T-helper 2 cell treated with Interferon-gamma antibody and Interleukin-4, amounts not matched to agents 100 ng/mL and 5 ng/mL, for 36 hours (primary cell): ENCODE data around the gene PRPF18. TPM values are rescaled to one million over a fixed set of nuclear protein-coding genes. Genes with fewer than 3 reads are reported as not detected.

Source experiments
- intact Hi-C: fragments of 100-400 bp; cut with micrococcal nuclease; formaldehyde crosslinking; loops from one replicate; pipeline ENCODE4 v1.15.1; 2023
- total RNA-seq: library from RNA; stranded (reverse); gene quantifications from 2 replicates; pipeline ENCODE4 v1.2.3, GENCODE V29; 2022

Gene PRPF18
- total RNA-seq, 1 donor from 2014 or later = 21.7 TPM

DNA sequence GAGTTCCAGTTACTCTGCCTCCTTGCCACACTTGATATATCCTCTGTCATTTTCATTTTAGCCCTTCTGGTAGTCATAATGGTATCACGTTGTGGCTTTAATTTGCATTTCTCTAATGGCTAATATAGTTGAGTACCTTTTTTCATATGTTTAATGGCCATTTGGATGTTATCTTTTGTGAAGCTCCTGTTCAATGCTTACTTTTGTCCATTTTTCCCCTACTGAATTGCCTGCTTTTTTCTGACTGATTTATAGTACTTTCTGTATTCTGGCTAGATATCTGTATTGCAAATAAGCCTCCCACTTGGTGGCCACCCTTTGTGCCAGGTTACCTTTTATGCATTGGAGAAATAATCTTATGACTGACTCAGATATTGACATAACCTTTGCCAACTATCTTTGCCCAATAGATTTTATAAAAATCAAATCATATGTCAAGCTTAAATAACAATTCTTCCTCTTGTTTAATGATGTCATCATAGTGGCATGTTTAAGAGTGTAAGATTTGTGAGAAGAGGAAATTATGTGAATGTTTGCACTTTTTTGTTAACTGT is 50.6 kb downstream of the PRPF18 start:
- intact Hi-C loops = no loop called here

DNA sequence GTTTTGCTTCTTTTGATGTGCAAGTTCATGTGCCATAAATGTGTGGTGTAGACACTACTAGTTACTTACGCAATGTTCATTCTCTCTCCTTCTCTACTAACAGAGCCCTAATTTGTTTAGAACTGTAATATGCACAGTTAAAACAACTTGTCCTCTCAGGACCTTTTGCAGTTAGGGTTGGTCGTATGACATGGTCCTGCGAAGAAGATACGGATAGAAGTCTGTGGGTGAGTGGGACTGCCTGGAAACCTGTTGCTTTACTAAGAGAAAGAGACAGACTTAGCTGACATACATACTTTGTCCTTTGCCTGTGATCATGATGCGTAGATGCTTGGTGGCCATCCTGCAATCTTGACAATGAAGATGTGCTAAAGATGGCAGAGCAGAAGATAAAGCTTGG is 51.1 kb downstream of the PRPF18 start:
- intact Hi-C loops = no loop called here

DNA sequence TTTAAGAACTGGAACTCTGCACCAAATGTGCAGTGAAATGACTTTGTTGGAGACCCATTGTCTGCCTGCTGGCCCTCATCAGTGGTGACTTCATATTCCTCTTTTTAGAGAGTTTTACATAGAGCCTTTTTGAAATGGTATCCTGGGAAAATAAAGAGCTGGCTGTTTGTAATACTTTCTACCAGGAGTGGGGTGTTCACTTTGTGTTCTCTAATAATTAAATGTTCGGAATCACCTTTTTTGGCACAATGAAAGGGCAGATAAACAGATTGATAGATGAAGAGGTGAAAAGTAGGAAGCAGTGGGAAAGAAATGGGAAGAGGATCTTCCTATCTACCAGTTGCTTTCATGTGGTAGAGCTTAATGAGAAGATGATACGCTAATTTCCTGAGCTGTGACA is 55.5 kb downstream of the PRPF18 start:
- intact Hi-C loops = no loop called here

DNA sequence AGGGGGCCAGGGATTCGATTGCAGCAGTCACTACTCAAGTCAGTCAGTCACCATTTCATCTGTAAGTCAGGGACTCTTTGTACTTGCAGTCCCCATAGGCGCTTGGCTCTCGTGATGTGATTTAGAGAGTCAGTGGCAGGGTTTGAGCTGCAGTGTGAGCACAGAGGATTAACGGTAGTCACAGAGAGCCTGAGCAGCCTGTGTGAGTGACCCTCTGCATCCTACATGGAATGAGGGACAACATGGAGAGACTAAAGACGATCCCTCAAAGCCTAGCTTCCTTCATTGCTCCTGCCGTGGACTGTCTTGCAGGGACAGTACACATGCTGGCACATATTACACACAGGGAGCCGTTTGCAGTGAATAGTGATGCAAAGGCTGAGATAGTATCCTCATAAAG is 56.3 kb downstream of the PRPF18 start:
- intact Hi-C loops = no loop called here

DNA sequence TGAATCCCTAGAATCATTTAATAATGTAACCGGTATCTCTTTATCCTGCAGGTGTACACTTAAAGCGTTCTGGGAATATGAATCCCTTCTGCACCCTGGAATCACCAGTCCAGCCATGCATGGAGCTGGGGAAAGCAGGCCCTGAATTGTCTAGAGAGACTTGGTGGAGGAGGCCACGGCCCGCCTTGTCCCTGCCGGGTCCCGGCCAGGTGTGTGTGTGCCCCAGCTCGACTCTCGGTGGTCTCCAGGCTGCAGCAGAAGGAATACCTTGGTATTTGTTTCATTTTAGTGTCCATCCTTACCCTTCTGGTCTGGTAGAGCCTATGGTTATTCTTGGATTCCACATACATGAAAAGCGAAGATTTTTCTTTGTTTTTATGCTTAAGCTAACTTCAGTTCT is 58.1 kb downstream of the PRPF18 start:
- intact Hi-C loops = no loop called here

DNA sequence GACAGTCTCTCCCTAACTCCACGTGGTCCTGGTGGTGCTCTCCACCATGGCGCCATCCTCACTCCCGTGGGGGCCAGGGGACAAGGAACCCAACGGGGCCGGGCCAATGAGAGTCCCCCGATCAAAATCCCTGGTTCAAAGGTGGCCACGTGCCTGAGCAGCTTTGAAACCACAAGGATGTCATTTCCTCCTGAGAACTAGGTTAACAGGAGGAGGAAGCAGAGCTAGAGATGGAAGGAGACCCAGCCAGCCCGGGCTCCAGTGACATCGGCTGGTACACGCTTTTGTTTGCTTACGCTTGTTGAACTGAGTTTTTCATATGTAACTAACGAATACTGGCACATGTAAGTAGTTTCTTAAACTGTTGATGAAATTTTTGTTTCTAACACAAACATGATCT is 61.7 kb downstream of the PRPF18 start:
- intact Hi-C loops = no loop called here

DNA sequence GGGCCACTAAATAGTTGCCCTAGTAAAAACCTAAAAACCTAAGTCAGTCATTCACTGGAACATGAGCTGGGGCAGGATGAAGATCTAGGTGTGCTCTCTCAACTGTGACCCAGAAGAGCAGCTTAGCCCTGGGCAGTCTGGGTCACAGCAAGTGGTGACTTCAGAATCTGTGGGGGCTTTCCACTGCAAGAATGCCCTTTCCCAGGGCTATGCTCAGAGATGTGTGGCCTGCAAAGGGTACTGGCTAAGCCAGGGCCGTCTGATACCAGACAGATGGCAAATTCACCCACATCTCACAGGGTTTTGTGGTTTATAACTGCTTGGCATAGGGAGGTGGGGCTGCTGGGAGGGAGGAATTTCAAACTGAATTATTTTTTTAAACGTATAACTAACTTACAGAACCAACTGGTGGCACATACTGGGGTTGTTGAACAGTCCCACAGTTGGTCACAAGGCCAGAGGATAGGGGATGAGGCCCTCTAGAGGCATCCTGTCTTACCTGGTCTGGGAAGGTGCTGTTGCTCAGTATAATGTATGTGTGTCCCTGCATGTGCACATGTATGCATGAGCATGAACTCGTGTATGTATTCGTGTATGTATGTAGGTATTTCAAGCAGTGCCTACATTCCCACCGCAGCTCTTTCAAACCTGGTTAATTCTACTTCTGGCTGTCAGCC is 63.2 kb downstream of the PRPF18 start:
- intact Hi-C loops = no loop called here

DNA sequence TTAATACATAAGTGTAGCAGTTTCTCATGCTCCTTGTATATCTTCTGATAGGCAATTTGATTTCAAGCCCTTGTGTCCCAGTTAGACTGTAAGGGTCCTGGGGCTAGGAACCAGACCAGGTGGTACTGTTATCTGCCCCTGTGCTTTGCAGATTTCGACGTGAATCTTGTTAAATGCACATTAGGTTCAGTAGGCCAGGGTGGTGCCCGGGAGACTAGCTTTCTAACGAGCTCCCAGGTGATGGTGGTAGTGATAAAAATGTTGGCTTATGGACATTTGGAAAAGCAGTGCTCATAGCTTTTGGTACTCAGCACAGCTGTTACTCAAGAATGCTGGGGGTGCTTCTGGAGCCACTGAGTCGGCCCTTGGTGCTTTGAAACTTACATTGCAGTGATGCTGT is 64.2 kb downstream of the PRPF18 start:
- intact Hi-C loops = no loop called here

DNA sequence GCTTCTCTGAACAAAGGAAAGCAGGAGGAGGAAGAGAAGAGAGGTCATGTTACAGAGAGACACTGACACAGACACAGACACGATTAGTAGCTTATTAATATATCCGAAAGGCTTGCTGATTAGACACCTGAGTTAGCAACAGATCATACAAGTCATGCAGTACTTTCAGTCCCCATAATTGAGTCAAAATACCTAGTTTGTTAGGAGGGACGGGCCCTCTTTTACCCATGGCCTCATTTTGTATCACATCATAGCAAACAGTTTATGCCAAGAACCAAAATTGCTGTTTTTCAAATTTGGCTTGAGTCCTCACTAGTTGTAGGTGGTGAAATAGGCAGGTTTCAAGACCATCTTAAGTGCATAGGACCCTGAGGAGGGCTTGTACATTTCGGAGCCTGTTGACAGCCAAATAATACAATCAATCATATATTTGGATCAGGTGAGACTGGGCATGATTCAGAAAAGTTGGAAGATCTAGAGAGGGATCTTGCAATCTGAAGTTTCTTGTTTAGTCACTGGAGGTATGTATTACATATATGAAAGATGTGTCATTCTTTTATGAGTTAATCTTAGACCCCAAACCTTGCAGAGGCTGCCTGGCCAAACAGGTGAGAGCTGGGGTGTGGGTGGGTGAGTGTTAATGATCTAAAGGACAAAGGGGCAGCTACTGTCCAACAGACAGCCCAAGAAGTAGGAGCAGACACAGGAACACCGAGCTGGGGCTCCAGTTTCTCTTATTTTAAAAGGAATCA is 65.4 kb downstream of the PRPF18 start:
- intact Hi-C loops = no loop called here

DNA sequence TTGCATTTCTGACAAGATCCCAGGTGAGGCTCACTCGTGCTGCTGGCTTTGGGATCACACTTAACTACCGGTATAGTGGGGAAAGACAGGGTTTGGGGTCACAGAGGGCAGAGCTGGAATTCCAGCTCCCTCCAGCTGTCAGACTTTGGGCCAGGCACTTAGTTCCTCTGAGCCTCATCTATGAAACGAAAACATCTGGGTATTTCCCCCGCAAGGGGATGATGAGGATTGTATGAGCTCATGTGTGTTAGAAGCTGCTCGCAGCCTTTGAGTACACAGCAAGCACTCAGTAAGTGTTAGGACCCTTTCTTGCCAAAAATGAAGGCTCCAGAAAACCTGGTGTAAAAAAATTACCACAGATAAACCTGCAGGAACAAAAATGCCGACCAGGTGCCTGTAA is 66.1 kb downstream of the PRPF18 start:
- intact Hi-C loops = no loop called here

DNA sequence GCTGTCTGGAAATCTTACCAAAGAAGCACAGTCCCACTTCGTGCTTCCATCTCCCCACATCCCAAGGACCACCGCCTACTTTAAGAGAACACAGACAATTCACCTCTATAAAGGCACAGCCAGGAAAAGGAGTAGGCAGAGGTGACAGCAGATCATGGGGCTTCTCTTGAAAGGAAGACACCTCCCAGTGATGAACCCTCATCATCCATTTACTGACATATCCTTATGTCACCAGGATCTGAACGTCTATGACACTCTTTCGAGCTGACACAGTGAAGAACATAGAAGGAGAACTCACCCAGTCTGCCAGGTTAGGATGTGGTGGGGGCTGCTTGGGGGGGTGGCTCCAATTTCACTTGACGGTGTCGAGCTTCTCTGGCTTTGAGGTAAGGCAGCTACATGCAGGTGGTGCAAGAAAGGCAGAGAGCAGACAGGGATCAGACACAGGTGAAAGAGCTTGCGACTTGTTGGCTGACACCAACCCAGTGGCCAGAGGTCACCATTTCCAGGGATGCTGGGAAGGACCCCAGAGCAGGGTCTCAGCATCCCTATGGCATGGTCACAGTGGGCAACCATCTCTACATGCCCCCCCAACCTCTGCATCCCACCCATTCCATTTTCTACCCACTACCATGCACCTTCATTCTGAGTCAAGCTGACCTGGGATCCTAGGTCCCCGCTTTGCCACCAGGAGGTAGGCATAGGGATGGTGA is 67.5 kb downstream of the PRPF18 start:
- intact Hi-C loops = no loop called here

DNA sequence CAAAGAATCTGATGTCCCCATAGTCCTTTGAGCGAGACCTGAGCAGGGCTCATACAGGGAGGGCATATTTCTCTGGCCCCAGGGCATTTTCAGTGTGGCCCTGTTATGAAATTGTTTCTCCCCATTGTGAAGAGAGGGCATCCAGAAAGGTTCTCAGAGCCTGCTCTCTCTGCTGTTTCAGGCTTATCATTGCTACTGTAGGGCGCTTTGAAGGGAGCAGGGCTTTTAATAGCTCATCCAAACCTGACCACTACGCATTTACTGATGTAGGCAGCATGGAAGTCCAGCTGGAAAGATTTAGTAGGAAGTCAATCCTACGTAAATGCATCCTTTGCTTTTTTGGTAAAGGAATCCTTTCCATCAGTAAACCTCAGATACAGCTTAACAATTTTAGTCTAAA is 68.1 kb downstream of the PRPF18 start:
- intact Hi-C loops = no loop called here

DNA sequence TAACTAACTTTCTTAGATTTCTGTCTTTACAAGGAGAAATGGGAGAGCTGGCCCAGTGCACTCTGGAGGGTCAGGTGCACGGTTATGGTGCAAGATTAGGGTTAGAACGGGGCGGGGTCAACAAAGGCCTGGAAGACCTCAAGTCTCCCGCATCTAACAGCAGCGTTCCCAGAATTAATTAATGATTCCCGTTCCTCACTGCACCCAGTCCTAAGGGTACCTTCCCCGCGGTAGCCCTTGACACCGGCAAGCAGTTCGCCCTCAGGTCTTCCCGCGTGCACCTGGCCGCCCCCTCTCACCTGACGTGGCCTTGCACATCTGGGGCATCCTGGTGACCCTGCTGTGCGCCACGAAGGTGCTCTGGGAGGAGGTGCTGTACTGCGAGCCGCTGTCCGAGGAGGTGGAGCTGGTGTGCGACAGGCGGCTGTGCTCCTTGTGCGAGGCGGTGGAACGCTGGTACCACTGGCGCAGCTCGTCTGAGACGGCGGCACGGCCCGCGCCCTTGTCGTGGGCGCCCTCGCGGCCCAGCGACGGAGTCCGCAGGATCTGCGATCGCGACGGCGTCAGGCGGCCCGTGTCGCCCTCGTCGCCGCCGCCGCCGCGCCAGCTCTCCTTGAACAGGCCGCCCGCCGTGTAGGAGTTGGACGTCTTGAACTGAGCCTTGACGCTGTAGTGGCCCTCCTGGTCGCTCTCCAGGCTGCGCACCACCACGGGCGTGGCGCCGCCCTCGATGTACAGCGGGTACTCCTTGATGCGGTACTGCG is 69.8 kb downstream of the PRPF18 start:
- intact Hi-C loops = no loop called here

DNA sequence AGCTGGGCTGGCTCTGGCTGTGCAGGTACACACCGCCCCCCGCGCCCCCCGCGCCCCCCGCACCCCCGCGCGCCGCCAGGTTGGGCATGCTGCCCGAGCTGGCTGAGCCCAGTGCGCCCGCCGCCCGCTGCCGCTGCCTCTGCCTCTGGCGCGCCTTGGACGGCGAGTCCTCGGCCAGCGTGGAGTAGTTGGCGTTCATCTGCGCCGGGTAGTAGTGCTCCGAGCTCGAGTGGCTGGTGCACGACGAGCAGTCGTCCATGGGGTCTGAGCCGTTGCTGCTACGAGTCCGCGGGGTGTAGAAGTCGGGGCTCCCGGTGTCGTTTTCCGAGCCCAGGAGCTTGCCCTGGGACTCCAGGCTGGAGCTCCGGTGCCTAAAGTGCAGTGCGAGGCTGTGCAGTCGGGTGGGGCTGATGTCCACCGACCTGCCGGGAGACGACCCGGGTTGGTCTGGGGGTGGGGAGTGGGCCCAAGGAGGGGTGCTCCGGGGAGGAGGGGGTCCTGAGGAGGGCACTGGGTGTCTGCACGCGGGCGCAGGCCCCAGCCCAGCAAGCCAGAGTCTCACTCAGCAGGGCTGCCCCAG is 70.4 kb downstream of the PRPF18 start:
- intact Hi-C loops = no loop called here

DNA sequence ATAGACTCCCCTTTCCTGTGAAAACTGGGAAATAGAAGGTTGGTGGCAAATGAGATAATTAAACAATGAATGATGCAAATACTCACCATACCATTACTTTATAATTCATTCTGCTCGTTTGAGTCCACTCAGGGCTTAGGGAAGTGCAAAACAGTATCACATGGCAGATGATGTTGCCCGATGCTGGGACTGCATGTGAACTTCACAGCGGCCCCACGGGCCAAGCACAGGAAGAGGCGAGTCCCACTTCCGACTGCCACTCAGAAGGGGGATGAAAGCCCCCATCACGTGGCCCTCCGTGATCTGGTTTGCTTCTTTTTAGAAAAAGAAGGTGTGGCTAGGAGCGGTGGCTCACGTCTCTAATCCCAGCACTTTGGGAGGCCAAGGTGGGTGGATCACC is 71.5 kb downstream of the PRPF18 start:
- intact Hi-C loops = no loop called here

DNA sequence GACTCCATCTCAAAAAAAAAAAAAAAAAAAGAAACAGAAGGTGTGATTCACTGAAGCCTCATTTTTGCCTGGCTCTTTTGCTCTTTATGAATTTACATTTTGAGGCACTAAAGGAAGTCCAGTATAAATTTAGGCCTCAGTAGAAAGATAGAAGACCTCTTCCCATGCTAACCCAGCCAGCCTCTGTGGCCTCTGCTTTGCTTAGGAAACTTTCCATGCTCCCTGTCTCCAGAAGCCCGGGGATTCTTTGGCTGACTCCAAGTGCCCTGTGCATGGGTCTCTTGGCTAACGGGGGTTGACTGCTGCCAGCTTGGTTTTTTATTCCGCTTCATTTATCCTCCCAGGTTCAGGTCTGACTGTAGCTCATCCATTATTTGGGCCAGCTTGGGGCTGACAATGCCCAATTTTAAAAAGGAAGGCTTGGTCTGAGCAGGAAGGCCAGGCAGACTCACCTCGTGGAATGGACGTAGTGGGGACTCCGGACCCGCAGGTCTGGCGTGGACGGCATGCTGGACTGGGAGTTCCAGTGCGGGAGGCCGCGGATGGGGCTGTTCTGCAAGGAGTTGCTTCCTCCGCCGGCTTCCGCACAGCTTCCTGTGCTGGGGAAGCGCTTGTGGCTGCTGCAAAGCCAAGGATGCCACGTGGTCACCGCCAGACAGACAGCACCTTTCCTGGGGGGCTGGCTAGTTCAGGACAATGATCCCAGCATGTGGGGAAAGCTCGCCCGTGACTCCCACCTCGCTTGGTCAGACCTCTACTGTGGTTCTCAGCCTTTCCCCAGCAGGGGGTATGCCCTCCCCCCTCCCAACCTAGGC is 72.3 kb downstream of the PRPF18 start:
- intact Hi-C loops = no loop called here

DNA sequence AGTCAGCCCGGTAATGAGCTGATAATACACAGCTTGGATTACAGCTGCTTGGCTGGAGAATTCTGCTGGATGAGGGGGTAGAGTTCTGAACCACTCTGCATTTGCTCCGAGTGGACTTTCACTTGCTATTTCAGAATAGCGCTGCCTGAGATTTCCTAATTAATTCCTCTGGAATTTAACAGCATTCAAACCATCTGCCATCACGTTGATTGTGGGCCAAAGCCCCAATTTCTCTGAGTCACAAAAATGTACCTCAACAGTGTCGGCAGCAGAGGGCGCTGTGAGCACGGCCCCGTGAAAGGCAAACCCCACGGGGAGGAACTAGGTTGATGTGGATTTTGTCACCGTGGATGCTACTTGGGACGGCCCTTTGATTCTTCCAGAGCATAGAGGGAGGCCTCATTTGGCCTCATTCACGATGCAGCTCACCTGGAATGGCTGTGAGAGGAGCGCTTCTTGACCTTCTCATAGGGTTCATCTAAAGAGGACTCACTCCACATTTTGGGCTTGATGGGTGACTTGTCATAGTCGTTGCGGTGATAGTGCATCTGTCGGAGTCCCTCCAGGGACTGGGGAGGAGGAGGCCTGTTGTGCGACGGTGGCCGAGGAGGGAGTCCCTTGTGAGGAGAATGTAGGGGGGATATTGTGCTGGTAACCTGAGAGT is 73.3 kb downstream of the PRPF18 start:
- intact Hi-C loops = loop anchor here (1.0 kb wide), 1 partner anchor 118 kb away; no protein-coding TSS in a partner anchor

DNA sequence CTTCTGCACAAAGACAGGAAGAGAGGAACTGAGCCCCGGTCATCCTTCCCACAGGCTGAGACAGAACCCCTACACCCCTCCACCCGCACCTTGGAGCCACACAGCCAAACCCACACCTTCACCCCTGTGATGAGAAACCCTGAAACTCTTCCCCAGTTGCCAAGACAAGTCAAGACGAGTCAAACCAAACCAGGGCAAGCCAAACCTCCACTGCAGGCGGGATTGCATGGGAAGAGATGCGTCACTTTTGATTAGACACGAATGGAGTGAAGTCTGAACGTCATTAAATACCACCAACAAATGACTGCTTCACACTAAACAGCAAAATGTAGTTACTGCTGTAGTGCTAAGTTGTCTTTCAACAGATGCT is 73.8 kb downstream of the PRPF18 start:
- intact Hi-C loops = loop anchor here (1.0 kb wide), 1 partner anchor 118 kb away; no protein-coding TSS in a partner anchor

DNA sequence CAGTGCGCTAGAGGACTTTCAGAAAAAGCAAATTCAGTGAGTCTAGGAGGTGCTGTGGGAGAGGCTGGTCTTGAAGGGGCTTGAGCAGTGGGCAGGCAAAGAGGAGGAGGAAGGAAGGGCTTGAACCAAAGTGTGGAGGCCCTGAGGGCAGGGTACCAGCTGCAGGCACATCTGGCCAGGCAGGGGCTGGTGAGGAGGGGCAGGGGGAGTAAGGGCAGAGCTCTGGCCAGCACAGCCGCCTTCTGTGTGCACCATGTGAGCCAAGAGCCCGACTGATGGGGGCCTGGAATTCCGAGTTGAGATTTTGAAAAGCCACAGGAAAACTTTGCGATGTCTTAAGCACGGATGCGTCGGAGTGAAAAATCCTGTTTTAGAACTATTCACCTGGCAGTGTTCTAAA is 74.5 kb downstream of the PRPF18 start:
- intact Hi-C loops = no loop called here
